OCI-LY7 (cell line): ENCODE measurements around the gene PSMD13. TPM values are rescaled to one million over a fixed set of nuclear protein-coding genes. Genes with fewer than 3 reads are reported as not detected.

Source experiments
- BruUV-seq: library from RNA; stranded (reverse); fragments of 400-500 nt; replicated peaks from 2 replicates; lab custom pipeline; 2021; lab: Mats Ljungman, UMichigan
- CTCF ChIA-PET: fragments of 300-600 bp; sonication (Branson Sonifier 250); formaldehyde crosslinking; loops from one replicate; lab custom pipeline; 2022; ENCODE audit warnings: antibody characterized with exemption; ENCODE audit not compliant: unreplicated experiment; lab: Charles Lee
- POLR2A ChIA-PET: fragments of 300-600 bp; sonication (Branson Sonifier 250); formaldehyde crosslinking; loops from one replicate; lab custom pipeline; 2022; ENCODE audit warnings: antibody characterized with exemption; lab: Charles Lee
- DNase-seq: peaks from one replicate; pipeline ENCODE4 v3.0.0-alpha.2; 2015; ENCODE audit warnings: low spot score
- H2AFZ ChIP-seq: fragments of 200-600 bp; sonication (generic), shearing (Covaris generic); 2 replicates; pipeline ENCODE4 v1.6.1; 2014; ENCODE audit warnings: mild to moderate bottlenecking, antibody characterized with exemption, low read length, moderate library complexity
- H3K27ac ChIP-seq: fragments of 200-600 bp; sonication (generic); 2 replicates; pipeline ENCODE4 v1.5.1; 2014; ENCODE audit warnings: mixed run types, low read depth, mild to moderate bottlenecking, moderate library complexity, low read length, inconsistent platforms; ENCODE audit not compliant: poor library complexity, severe bottlenecking
- H3K36me3 ChIP-seq: fragments of 200-600 bp; sonication (generic); 2 replicates; pipeline ENCODE4 v1.6.1; 2014; ENCODE audit warnings: mild to moderate bottlenecking, antibody characterized with exemption, low read length, moderate library complexity, mixed read lengths; ENCODE audit not compliant: insufficient read depth
- H3K4me1 ChIP-seq: fragments of 200-600 bp; sonication (generic); 2 replicates; pipeline ENCODE4 v1.5.1; 2014; ENCODE audit warnings: mild to moderate bottlenecking, low read length; ENCODE audit not compliant: insufficient read depth, poor library complexity, severe bottlenecking
- H3K4me2 ChIP-seq: fragments of 200-600 bp; sonication (generic); 2 replicates; pipeline ENCODE4 v1.6.1; 2014; ENCODE audit warnings: mild to moderate bottlenecking, low read length
- H3K4me3 ChIP-seq: fragments of 200-600 bp; sonication (generic); 2 replicates; pipeline ENCODE4 v1.5.1; 2014; ENCODE audit warnings: mild to moderate bottlenecking, low read depth, low read length; ENCODE audit not compliant: poor library complexity, severe bottlenecking
- H3K79me2 ChIP-seq: fragments of 200-600 bp; sonication (generic); 2 replicates; pipeline ENCODE4 v1.6.1; 2016; ENCODE audit warnings: low read depth, mild to moderate bottlenecking, low read length, moderate library complexity, mixed read lengths; ENCODE audit not compliant: insufficient read depth
- H3K9me2 ChIP-seq: fragments of 200-600 bp; sonication (generic); 2 replicates; pipeline ENCODE4 v1.6.1; 2016; ENCODE audit warnings: mild to moderate bottlenecking, low read length, mixed read lengths; ENCODE audit not compliant: insufficient read depth
- H3K9me3 ChIP-seq: fragments of 200-600 bp; sonication (generic); 2 replicates; pipeline ENCODE4 v1.6.1; 2014; ENCODE audit warnings: mild to moderate bottlenecking, mixed run types, low read length, mixed read lengths
- H4K20me1 ChIP-seq: fragments of 200-600 bp; sonication (generic); 2 replicates; pipeline ENCODE4 v1.6.1; 2014; ENCODE audit warnings: mild to moderate bottlenecking, antibody characterized with exemption, low read length, moderate library complexity, mixed read lengths; ENCODE audit not compliant: insufficient read depth
- EZH2phosphoT487 ChIP-seq: fragments of 200-600 bp; sonication (generic); IDR thresholded peaks from 2 replicates; pipeline ENCODE4 v1.6.1; 2018; ENCODE audit warnings: low read depth, borderline replicate concordance, mild to moderate bottlenecking, mixed run types, antibody characterized with exemption, low read length, moderate library complexity, mixed read lengths
- intact Hi-C: fragments of 100-400 bp; cut with micrococcal nuclease; formaldehyde crosslinking; loops from one replicate; pipeline ENCODE4 v1.10.0; 2022; ENCODE audit not compliant: unreplicated experiment
- total RNA-seq, 2 experiments: library from RNA; depleted of rRNA in 1 of 2; stranded (reverse); fragments of >200 nt in 1 of 2; shearing (Covaris generic) in 1 of 2; gene quantifications; 2 replicates each; pipeline ENCODE4 v1.2.3, GENCODE V29; 2014 to 2022
- TF ChIP-seq, protein P1 (sequence below): fragments of 200-600 bp; sonication (generic); conservative IDR thresholded peaks from 2 replicates; pipeline ENCODE4 v1.5.1; 2014; ENCODE audit warnings: mild to moderate bottlenecking, antibody characterized with exemption, low read length, moderate library complexity, mixed read lengths

Gene PSMD13
- total RNA-seq, 2 experiments from 2014 or later: 146 to 154 TPM

DNA sequence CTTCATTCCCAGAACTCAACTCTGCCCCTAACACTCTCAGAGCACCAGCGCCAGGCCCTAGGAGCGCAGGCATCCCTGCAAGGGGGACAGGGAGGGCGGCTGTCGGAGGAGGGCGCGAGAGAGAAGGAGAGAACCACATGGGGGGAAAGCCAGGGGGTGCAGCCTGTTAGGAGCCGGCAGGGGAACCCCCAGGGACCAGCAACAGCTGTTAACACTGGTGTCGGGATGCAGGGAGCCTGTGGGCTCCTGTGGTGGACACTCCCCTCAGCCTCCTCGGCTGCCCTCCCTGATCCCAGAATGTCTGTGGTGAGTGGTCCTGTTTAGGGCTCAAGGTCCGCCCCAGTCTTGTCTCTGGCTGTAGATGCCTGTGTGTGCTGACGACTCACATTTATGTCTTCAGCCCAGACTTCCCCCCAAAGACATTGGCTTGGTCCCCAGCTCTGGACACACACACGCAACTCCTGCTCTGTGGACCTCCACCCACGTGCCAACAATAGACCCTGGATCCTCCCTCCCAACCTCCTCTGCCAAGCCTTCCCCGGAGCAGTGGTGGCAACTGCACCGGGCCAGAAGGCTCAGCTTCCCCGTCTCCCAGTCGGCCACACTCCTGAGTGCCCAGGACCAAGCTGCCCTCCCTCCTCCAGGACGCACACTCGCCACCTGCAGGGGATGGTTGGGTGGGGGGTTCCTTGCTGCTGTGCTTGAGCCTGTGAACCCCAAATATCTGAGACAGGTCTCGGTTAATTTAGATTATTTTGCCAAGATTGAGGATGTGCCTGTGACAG lies 63.4 kb downstream of the PSMD13 start:
- H3K9me2 ChIP-seq: no peaks in the 10 kb centered on the region
- intact Hi-C loops: loop anchor here (10.0 kb wide), 1 partner anchor 45 kb away; no protein-coding TSS in a partner anchor
- H3K27ac ChIP-seq: no peak overlapping the region
- H3K4me2 ChIP-seq: no peak overlapping the region
- no peak overlapping the region for H3K4me3 ChIP-seq
- peaks cover 11% of the 10 kb centered on the region for H3K4me1 ChIP-seq
- H4K20me1 ChIP-seq: no peaks in the 10 kb centered on the region
- no peak overlapping the region for H2AFZ ChIP-seq
- H3K36me3 ChIP-seq: no peaks in the 10 kb centered on the region
- H3K9me3 ChIP-seq: no peaks in the 10 kb centered on the region
- H3K79me2 ChIP-seq: no peaks in the 10 kb centered on the region
- DNase-seq: no peak
- TF ChIP-seq EZH2phosphoT487: no peak
- TF ChIP-seq, protein P1, sequence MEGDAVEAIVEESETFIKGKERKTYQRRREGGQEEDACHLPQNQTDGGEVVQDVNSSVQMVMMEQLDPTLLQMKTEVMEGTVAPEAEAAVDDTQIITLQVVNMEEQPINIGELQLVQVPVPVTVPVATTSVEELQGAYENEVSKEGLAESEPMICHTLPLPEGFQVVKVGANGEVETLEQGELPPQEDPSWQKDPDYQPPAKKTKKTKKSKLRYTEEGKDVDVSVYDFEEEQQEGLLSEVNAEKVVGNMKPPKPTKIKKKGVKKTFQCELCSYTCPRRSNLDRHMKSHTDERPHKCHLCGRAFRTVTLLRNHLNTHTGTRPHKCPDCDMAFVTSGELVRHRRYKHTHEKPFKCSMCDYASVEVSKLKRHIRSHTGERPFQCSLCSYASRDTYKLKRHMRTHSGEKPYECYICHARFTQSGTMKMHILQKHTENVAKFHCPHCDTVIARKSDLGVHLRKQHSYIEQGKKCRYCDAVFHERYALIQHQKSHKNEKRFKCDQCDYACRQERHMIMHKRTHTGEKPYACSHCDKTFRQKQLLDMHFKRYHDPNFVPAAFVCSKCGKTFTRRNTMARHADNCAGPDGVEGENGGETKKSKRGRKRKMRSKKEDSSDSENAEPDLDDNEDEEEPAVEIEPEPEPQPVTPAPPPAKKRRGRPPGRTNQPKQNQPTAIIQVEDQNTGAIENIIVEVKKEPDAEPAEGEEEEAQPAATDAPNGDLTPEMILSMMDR: no peak; the same call in 1 of the 2 replicates
- no TSS peak for BruUV-seq
- ChIA-PET POLR2A (no interaction called here), CTCF (interaction anchor here (1.0 kb wide), 1 partner anchor 24 kb away, joined by 3 read pairs; no protein-coding TSS in a partner anchor)

Other genes with a start within 250 kb of the PSMD13 start
- gene SCGB1C1, start 43.9 kb upstream of the PSMD13 start, total RNA-seq (2014; rRNA removed; shearing (Covaris generic)): not detected in 2 replicates
- not detected in 2 replicates for gene SCGB1C1, start 43.9 kb upstream of the PSMD13 start, total RNA-seq (2022)
- gene BET1L, start 29.6 kb upstream of the PSMD13 start, total RNA-seq (2014; rRNA removed; shearing (Covaris generic)): 12.3 and 16.2 TPM in 2 replicates
- 45.5 and 47.4 TPM in 2 replicates for gene BET1L, start 29.6 kb upstream of the PSMD13 start, total RNA-seq (2022)
- gene RIC8A, start 29.3 kb upstream of the PSMD13 start, total RNA-seq (2014; rRNA removed; shearing (Covaris generic)): 125 and 136 TPM in 2 replicates
- 92.0 and 97.6 TPM in 2 replicates for gene RIC8A, start 29.3 kb upstream of the PSMD13 start, total RNA-seq (2022)
- gene SIRT3, start 634 bp upstream of the PSMD13 start, total RNA-seq (2014; rRNA removed; shearing (Covaris generic)): 8.5 and 10.3 TPM in 2 replicates
- 18.5 and 21.0 TPM in 2 replicates for gene SIRT3, start 634 bp upstream of the PSMD13 start, total RNA-seq (2022)
- gene NLRP6, start 41.4 kb downstream of the PSMD13 start, total RNA-seq (2014; rRNA removed; shearing (Covaris generic)): 0.25 and 0.39 TPM in 2 replicates
- gene NLRP6, start 41.4 kb downstream of the PSMD13 start, total RNA-seq (2022): 0.65 and 2.0 TPM in 2 replicates
- 6.3 and 7.0 TPM in 2 replicates for gene PGGHG, start 52.1 kb downstream of the PSMD13 start, total RNA-seq (2014; rRNA removed; shearing (Covaris generic))
- 0.93 and 1.2 TPM in 2 replicates for gene PGGHG, start 52.1 kb downstream of the PSMD13 start, total RNA-seq (2022)
- gene IFITM5, start 62.5 kb downstream of the PSMD13 start, total RNA-seq (2014; rRNA removed; shearing (Covaris generic)): not detected in 2 replicates
- gene IFITM5, start 62.5 kb downstream of the PSMD13 start, total RNA-seq (2022): not detected in 2 replicates
- gene IFITM2, start 70.8 kb downstream of the PSMD13 start, total RNA-seq (2014; rRNA removed; shearing (Covaris generic)): 9.5 and 22.1 TPM in 2 replicates
- gene IFITM2, start 70.8 kb downstream of the PSMD13 start, total RNA-seq (2022): 110 and 117 TPM in 2 replicates
- gene IFITM1, start 77.1 kb downstream of the PSMD13 start, total RNA-seq (2014; rRNA removed; shearing (Covaris generic)): 30.3 and 36.4 TPM in 2 replicates
- 72.4 TPM in 2 replicates for gene IFITM1, start 77.1 kb downstream of the PSMD13 start, total RNA-seq (2022)
- gene IFITM3, start 83.9 kb downstream of the PSMD13 start, total RNA-seq (2014; rRNA removed; shearing (Covaris generic)): 0.95 and 1.5 TPM in 2 replicates
- 1.5 and 2.2 TPM in 2 replicates for gene IFITM3, start 83.9 kb downstream of the PSMD13 start, total RNA-seq (2022)
- not detected in 2 replicates for gene B4GALNT4, start 132.5 kb downstream of the PSMD13 start, total RNA-seq (2014; rRNA removed; shearing (Covaris generic))
- not detected in 2 replicates for gene B4GALNT4, start 132.5 kb downstream of the PSMD13 start, total RNA-seq (2022)
- not detected in 2 replicates for gene PKP3, start 157.2 kb downstream of the PSMD13 start, total RNA-seq (2014; rRNA removed; shearing (Covaris generic))
- gene PKP3, start 157.2 kb downstream of the PSMD13 start, total RNA-seq (2022): not detected in 2 replicates
- 36.9 and 57.2 TPM in 2 replicates for gene SIGIRR, start 178.0 kb downstream of the PSMD13 start, total RNA-seq (2014; rRNA removed; shearing (Covaris generic))
- gene SIGIRR, start 178.0 kb downstream of the PSMD13 start, total RNA-seq (2022): 25.3 and 29.2 TPM in 2 replicates
- gene ANO9, start 205.0 kb downstream of the PSMD13 start, total RNA-seq (2014; rRNA removed; shearing (Covaris generic)): 22.2 and 25.7 TPM in 2 replicates
- 27.6 and 28.2 TPM in 2 replicates for gene ANO9, start 205.0 kb downstream of the PSMD13 start, total RNA-seq (2022)
- gene PTDSS2, start 213.3 kb downstream of the PSMD13 start, total RNA-seq (2014; rRNA removed; shearing (Covaris generic)): 19.6 and 27.8 TPM in 2 replicates
- gene PTDSS2, start 213.3 kb downstream of the PSMD13 start, total RNA-seq (2022): 30.3 and 32.7 TPM in 2 replicates